ENCODE data around the gene TARM1.

The TARM1 gene

GRCh38 chr19:54029930-54030490 is 51.2 kb downstream of the TARM1 start:
- peak; percentile 60 for DNase-seq

GRCh38 chr19:54029301-54029700 is 51.9 kb downstream of the TARM1 start:
- DNase-seq, result no peak

- no peak for DNase-seq
Measured at GRCh38 chr19:54026656-54027055, 54.5 kb downstream of the TARM1 start.

- no peak for DNase-seq
Measured at GRCh38 chr19:54024660-54025059, 56.5 kb downstream of the TARM1 start.

- no peak for DNase-seq
Measured at GRCh38 chr19:54023191-54023590, 58.0 kb downstream of the TARM1 start.

GRCh38 chr19:54021932-54022331 is 59.2 kb downstream of the TARM1 start:
- DNase-seq, result no peak

GRCh38 chr19:54021363-54021762 is 59.8 kb downstream of the TARM1 start:
- DNase-seq, result no peak

All from activated CD4-positive, alpha-beta T cell treated with anti-CD3 and anti-CD28 coated beads, Interleukin-2, amount 50 U/mL, for 16 hours (primary cell).